ENCODE measurements around the gene ACTL9.
A peak's percentile ranks its signal among the peaks of the same experiment; 100 is the strongest.

ACTL9 gene

DNA sequence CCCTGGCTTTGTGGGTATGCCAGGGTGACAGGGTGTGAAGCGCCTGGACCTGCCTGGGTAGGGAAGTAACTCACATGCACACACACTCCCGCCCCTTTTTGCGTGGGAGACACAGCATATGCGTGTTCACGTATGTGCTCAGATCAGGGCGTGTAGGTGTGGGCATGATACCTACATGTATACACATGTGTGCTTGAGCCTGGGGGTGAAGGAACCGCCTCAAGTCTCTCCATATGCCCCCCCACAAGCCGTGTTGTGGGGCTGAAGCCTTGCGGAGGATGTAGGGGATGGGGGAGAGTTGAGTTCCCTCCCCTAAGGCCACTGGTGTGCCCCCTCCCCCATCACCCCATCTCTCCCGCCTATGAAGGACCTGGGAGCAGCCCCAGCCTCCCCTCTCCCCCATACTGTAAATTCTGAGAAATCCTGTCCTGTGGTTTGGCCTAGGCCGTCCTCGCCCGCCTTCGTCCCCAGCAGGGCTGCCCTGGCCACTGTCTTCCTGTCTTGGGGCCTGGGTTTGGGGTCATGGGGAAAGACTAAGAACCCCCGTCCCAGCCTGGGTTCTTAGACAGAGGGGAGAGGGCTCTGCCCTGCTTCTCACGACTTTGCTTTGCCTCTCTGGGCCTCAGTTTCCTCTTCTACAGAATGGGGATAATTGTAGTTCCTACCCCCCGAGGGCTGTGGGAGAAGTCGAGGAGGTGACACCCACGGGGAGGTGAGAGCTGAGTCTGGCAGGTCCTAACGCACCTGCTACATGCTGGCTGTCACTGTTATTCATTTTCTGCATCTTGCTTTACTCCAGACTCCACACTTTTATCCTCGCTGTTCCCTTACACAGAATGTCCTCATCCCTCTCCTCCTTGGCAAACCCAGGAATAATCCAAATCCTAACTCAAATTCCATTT is 14.3 kb downstream of the ACTL9 start:
- no peak for DNase-seq

DNA sequence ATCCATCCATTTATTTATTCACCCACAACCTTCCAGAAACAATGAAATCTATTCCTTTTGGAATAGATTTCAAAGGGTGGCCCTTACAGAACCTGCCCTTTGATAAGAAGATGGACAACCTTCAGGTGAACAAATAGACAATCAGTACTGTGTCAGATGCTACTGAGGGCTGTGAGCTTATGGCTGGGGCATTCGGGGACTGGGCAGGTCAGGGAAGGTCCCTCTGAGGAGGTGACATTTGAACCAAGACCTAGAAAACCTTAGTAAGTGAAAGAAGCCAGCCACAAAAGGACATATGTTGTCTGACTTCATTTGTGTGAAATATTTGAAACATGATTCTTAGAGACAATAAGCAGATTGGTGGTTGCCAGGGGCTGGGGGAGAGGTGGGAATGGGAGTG is 15.7 kb downstream of the ACTL9 start:
- no peak for DNase-seq

DNA sequence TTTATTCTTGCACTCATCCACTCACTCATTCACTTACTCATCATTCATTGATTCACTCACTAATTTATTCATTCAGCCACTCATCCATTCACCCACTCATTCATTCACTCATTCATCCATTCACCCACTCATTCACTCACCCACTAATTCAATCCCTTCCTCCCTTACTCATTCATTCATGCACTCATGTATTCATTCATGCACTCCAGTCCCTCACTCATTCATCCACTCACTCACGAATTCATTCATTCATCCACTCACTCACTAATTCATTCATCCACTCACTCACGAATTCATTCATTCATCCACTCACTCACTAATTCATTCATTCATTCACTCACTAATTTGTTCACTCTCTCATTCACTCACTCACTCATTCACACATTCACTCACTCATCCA is 16.1 kb downstream of the ACTL9 start:
- DNase-seq = no peak

DNA sequence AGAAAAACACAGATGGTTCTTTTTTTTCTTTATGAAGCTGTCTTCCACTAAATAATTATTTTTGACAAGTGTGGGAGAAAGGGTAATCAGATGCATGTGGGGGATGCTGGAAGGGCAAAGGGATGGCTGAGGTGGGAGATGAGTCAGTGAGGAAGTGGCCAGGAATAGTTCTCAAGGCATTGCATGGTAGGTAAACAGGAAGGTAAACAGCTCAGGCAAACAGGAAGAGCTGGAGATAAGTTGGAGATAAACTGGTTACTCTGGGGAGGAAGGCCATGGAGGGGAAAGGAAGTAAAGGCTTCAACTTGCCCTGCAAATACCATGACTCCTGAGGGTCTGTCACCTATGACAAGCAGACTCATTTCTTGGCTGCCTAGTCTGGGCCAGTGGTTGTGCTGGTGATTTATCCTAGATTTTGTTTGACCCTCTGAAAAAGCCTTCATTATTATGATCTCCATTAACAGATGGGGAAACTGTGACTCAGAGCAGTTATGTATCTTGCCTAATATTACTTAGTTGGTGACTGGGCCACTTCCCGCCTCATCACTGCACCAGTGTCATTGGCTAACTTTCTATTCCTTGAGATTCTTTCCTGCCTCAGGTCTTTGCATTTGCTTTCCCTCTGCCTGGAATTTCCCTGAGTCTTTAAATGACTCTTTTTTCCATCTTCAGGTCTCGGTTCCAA is 17.1 kb downstream of the ACTL9 start:
- DNase-seq = no peak

GRCh38 chr19:8680676-8681344 is 17.8 kb downstream of the ACTL9 start:
- DNase-seq = no peak

GRCh38 chr19:8678244-8678807 is 20.3 kb downstream of the ACTL9 start:
- no peak for DNase-seq

- DNase-seq = no peak
Observed at GRCh38 chr19:8675066-8675465, 23.5 kb downstream of the ACTL9 start.

GRCh38 chr19:8673276-8673891 is 25.2 kb downstream of the ACTL9 start:
- DNase-seq = no peak

DNA sequence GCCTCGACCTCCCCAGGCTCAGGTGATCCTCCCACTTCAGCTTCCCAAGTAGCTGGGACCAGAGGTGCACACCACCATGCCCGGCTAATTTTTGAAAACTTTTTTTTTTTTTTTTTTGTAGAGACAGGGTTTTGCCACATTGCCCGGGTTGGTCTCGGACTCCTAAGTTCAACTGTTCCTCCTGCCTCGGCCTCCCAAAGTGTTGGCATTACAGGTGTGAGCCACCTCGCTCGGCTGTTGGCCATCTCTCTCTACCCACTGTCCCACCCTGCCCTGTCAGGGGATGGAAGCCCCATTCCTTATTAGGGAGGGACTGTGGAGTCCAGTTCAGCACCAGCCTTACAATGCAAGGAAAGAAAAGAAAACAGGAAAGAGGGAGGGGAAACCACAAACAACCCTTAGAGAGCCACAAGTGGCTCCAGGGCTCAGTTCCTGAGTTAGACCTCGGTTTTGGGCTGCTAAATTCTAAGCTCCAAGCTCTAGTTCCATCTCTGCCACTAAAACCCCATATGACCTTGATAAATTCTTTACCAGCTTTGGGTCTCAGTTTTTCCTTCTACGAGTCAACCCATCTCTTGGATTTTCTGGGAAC is 31.7 kb downstream of the ACTL9 start:
- DNase-seq = no peak

GRCh38 chr19:8665468-8666213 is 33.0 kb downstream of the ACTL9 start:
- no peak for DNase-seq

DNA sequence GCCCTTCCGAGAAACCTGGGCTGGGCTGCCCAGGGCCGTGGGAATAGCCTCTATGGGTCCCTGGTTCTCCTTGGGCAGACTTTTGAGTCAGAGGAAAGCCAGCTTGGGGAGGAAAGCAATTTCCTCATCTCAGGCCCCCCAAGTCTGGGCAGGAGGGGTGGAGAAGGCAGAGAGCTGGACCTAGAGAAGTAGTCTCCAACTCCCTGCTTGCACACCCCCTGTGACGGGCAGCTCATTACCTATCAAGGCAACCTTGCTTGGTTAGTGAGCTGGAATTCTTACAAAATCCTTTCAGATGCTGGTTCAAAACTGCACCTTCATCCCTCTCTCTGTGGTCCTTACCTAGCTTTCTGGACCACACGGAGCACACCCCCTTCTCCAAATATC is 33.9 kb downstream of the ACTL9 start:
- DNase-seq = no peak

- peak; percentile 6 for DNase-seq
Observed at GRCh38 chr19:8663920-8664670, 34.5 kb downstream of the ACTL9 start.

GRCh38 chr19:8662263-8662662 is 36.3 kb downstream of the ACTL9 start:
- DNase-seq = no peak

DNA sequence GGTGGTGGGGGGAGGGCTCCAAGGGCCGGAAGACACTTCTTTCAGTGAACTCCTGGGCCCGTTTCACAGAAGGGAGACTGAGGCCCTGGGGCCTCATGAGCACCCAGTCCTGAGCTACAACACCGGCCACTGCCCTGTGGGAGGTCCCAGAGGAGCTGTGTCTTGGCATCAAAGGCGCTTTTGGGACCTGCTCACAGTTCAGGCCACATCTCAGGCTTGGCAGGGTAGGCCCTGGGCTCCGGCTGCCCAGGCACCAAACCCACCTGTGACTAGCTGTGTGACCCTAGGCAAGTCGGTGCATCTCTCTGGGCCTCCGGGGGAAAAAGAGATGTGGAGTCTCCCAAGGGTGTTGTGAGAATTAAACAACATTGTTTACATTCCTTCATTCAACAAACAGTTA is 38.7 kb downstream of the ACTL9 start:
- no peak for DNase-seq

DNA sequence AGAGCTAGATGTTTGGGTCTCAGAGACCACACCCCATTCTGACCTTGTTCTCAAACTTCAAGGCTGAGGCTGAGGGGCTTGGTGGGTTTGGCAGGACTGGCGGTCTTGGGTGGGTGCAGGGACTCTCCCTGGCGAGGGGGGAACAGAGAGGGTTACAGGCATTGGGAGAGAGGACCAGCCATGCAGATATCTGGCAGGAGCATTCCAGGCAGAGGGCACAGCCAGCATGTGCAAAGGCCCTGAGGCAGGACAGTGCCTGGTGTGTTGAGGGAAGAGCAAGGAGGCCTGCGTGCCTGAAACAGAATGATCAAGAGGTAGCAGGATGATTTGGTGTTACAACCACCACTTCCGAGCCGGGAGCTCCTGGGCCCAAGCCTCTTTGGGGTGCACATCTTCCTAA is 40.7 kb downstream of the ACTL9 start:
- DNase-seq = no peak

DNA sequence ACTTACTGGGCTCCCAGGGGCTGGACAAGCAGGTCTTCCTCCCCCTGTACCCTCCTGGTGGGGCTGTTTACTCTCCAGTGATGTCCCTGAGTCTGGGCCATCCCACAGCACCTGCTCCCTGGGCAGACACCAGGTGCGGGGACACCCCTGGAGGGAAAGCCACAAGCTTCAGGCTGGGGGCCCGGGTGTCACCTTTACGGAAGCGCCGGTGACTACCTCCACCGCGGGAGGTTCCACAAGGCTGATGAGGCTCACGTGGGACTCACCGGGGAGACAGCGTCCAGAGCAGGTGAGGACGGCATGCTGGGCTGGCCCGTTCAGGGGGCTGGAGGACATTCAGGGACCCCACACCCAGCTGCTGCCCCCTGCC is 43.3 kb downstream of the ACTL9 start:
- DNase-seq = peak; percentile 29

- DNase-seq = peak; percentile 51
Observed at GRCh38 chr19:8654591-8655339, 43.8 kb downstream of the ACTL9 start.

DNA sequence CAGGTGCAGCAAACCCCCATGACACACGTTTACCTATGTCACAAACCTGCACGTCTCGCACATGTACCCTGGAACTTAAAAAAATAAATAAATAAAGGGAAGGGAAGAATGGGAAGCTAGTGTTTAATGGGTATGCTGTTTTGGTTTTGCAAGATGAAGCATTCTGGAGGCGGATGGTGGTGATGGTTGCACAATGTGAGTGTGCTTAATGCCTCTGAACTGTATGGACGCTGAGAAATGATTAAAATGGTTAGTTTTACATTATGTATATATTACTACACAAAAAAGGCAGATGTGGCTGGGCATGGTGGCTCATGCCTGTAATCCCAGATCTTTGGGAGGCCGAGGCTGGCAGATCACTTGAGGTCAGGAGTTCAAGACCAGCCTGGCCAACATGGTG is 50.4 kb downstream of the ACTL9 start:
- no peak for DNase-seq

Measured in effector CD4-positive, alpha-beta T cell (primary cell).